Measurements from ENCODE around the gene CCL1. TPM values are rescaled to one million over a fixed set of nuclear protein-coding genes. Genes with fewer than 3 reads are reported as not detected.

CCL1 gene
- total RNA-seq, 2 donors from 2014 or later, result not detected

DNA sequence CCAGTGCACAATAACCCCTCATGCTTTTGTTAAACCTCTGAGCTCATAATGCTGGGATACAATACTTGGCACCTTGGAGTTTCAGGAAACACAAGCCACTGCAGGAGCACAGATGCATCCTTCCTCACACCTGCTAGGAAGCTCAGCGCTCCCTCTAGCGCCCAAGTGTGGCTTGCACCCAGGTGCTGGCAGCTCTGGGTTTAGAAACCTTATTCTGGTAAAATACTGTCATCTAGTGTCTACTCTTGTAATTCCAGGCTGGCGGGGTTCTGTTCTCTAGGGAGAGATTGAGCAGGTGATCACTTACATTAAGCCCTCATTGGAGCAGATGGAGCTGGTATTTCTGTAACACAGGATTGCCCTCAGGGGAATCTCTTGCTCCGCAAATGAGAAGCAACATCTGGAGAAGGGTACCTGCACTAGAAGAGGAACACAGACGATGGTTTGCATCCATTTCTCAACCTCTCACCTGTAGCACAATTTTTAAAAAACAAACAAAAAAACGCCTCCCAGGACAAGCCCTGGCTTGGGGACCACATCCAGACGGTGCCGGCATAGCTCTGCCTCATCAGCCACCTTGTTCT lies 1.5 kb downstream of the CCL1 start:
- Histone ChIP-seq H3K4me1 (replicated peaks) (no peaks in the 10 kb centered on the region), H3K9me3 (no peaks in the 10 kb centered on the region), H3K36me3 (no peaks in the 10 kb centered on the region), H3K27me3 (replicated peaks; ENCODE audit: insufficient read depth) (peaks cover 4% of the 10 kb centered on the region), H3K4me3 (no peak overlapping the region), H3K27ac (no peak overlapping the region)
- intact Hi-C loops (cut with DNase I), result loop anchor here (1.0 kb wide), 1 partner anchor 162 kb away; no protein-coding TSS in a partner anchor
- 8% methylated on average over 8 of the region's 8 CpGs for WGBS
- TF ChIP-seq POLR2A (IDR thresholded peaks at IDR 0.05), result no peak
- TF ChIP-seq, protein P1, sequence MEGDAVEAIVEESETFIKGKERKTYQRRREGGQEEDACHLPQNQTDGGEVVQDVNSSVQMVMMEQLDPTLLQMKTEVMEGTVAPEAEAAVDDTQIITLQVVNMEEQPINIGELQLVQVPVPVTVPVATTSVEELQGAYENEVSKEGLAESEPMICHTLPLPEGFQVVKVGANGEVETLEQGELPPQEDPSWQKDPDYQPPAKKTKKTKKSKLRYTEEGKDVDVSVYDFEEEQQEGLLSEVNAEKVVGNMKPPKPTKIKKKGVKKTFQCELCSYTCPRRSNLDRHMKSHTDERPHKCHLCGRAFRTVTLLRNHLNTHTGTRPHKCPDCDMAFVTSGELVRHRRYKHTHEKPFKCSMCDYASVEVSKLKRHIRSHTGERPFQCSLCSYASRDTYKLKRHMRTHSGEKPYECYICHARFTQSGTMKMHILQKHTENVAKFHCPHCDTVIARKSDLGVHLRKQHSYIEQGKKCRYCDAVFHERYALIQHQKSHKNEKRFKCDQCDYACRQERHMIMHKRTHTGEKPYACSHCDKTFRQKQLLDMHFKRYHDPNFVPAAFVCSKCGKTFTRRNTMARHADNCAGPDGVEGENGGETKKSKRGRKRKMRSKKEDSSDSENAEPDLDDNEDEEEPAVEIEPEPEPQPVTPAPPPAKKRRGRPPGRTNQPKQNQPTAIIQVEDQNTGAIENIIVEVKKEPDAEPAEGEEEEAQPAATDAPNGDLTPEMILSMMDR (IDR thresholded peaks at IDR 0.05), result peak; percentile 92 to 100 (median 98)
- peak; percentile 57 for TF ChIP-seq POLR2AphosphoS5 (IDR thresholded peaks at IDR 0.05)
- peak; percentile 90 for DNase-seq (ENCODE audit: low spot score)

DNA sequence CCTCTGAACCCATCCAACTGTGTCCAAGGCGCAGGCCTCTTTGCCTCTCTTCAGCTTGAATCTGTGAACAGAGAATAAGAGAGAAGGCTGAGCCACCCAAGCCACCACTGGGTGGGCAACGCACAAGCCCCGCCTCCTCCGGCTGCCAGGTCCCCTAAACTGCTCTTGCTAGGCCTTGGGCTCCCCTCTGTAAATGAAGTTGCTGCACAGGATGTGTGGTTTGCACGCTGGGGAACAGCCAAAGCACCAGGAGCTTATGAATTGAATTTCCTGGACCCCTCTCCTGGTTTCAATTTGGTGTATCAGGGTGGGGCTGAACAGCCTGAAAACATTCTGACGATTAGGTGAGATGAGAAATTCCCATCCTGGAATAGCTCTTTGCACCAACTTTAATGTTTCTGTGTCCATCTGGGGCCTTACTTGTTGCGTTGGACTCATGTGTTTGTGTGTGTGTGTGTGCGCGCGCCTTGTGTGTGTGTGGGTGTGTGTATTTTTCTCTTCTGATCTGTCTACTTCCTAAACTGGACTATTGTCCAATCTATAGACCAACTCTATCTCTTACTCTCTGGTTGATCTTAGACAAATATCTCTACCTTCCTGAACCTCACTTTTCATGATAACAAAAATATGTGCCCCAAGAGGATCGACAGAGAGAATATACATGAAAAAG lies 2.3 kb downstream of the CCL1 start:
- DNase-seq (ENCODE audit: low spot score), result no peak
- intact Hi-C loops (cut with DNase I), result no loop called here
- no peaks in the 10 kb centered on the region for H3K4me1 ChIP-seq (replicated peaks)
- TF ChIP-seq, protein P1 (IDR thresholded peaks at IDR 0.05), result no peak
- TF ChIP-seq POLR2AphosphoS5 (IDR thresholded peaks at IDR 0.05), result no peak
- no peak for TF ChIP-seq POLR2A (IDR thresholded peaks at IDR 0.05)
- H3K9me3 ChIP-seq, result no peaks in the 10 kb centered on the region
- H3K27ac ChIP-seq, result no peak overlapping the region
- no peaks in the 10 kb centered on the region for H3K36me3 ChIP-seq
- no peak overlapping the region for H3K4me3 ChIP-seq
- 86% methylated on average over 11 of the region's 11 CpGs for WGBS
- H3K27me3 ChIP-seq (replicated peaks; ENCODE audit: insufficient read depth), result peaks cover 4% of the 10 kb centered on the region

DNA sequence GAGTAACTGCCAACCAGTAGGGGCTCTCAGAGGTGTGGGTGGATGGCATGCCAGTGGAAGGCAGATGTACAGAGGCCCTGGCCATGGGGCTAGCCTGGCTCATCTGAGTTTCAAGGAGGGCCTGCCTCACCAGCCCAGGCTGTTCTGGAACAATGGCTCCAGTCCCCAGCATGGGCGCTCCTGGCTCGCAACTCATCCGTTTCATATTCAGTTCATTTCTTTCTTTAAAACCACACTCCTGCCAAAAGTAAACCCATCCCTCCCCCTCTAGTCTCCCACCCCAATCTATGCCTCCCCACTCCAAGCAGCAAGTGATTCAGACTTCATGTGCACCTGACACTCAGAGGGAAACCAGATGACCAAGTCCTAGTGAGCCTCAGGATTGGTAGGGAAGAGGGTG lies 4.4 kb downstream of the CCL1 start:
- peaks cover 3% of the 10 kb centered on the region for H3K27me3 ChIP-seq (replicated peaks; ENCODE audit: insufficient read depth)
- no peaks in the 10 kb centered on the region for H3K4me1 ChIP-seq (replicated peaks)
- no peak overlapping the region for H3K4me3 ChIP-seq
- no peaks in the 10 kb centered on the region for H3K36me3 ChIP-seq
- TF ChIP-seq, protein P1 (IDR thresholded peaks at IDR 0.05), result no peak
- TF ChIP-seq POLR2AphosphoS5 (IDR thresholded peaks at IDR 0.05) (no peak), POLR2A (IDR thresholded peaks at IDR 0.05) (no peak)
- intact Hi-C loops (cut with DNase I), result loop anchor here (10.0 kb wide), 1 partner anchor 104 kb away; the partner anchor contains the start of gene CCL2
- no peak overlapping the region for H3K27ac ChIP-seq
- H3K9me3 ChIP-seq, result no peaks in the 10 kb centered on the region
- WGBS, result 85% methylated on average over 3 of the region's 3 CpGs
- DNase-seq (ENCODE audit: low spot score), result no peak

DNA sequence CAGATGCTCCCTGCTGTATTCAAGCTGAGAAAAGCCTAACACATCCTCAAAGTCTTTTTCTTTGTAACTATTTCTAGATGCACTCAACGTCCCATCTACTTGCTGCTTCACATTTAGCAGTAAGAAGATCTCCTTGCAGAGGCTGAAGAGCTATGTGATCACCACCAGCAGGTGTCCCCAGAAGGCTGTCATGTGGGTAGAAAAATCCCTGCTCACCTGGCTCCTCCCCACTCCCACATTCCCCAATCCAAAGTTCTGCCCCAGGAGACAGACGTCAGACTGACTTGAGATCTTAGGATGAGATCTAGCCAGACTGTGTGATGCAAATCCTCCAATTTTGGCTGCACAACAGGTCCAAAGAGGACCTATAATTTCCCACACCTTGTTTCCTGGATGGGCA lies 5.6 kb downstream of the CCL1 start:
- Histone ChIP-seq H3K27ac (no peak overlapping the region), H3K4me1 (replicated peaks) (no peaks in the 10 kb centered on the region)
- WGBS, result 77% methylated on average over 2 of the region's 2 CpGs

More for the DNA sequence above, 5.6 kb downstream of the CCL1 start:
- Histone ChIP-seq H3K4me3 (no peak overlapping the region), H3K36me3 (no peaks in the 10 kb centered on the region), H3K9me3 (no peaks in the 10 kb centered on the region), H3K27me3 (replicated peaks; ENCODE audit: insufficient read depth) (no peaks in the 10 kb centered on the region)
- DNase-seq (ENCODE audit: low spot score), result no peak
- intact Hi-C loops (cut with DNase I), result loop anchor here (10.0 kb wide), 1 partner anchor 103 kb away; the partner anchor contains the start of gene CCL2
- TF ChIP-seq POLR2A (IDR thresholded peaks at IDR 0.05), result no peak
- TF ChIP-seq, protein P1 (IDR thresholded peaks at IDR 0.05), result no peak
- no peak for TF ChIP-seq POLR2AphosphoS5 (IDR thresholded peaks at IDR 0.05)

Data from prostate gland (tissue), 2 donors.